Suprapubic skin (tissue), 4 donors: ENCODE results near the gene TMEM145. TPM values are rescaled to one million over a fixed set of nuclear protein-coding genes. Genes with fewer than 3 reads are reported as not detected.

ENCODE experiments used
- DNase-seq, 2 donors: peaks; one replicate each; pipeline ENCODE4 v3.0.0-alpha.2; 2019; ENCODE audit warnings: low spot score in 2 of 2
- H3K27ac ChIP-seq: fragments of 200-600 bp; sonication (generic); one replicate; pipeline ENCODE4 v1.5.1; 2019
- H3K27me3 ChIP-seq: fragments of 200-600 bp; sonication (generic); one replicate; pipeline ENCODE4 v1.5.1; 2019
- H3K36me3 ChIP-seq: fragments of 200-600 bp; sonication (generic); one replicate; pipeline ENCODE4 v1.5.1; 2019
- H3K4me1 ChIP-seq: fragments of 200-600 bp; sonication (generic); one replicate; pipeline ENCODE4 v1.5.1; 2019
- H3K4me3 ChIP-seq: fragments of 200-600 bp; sonication (generic); one replicate; pipeline ENCODE4 v1.5.1; 2019; ENCODE audit warnings: mild to moderate bottlenecking
- H3K9me3 ChIP-seq: fragments of 200-600 bp; sonication (generic); one replicate; pipeline ENCODE4 v1.5.1; 2019
- EP300 ChIP-seq: sonication (generic); formaldehyde crosslinking; IDR thresholded peaks from one replicate; pipeline ENCODE4 v1.6.1; 2017; ENCODE audit warnings: antibody characterized with exemption
- POLR2A ChIP-seq, 2 donors: fragments of 450-650 bp; IDR thresholded peaks; one replicate each; pipeline ENCODE4 v1.6.1; 2017; ENCODE audit warnings: antibody characterized with exemption in 2 of 2, mild to moderate bottlenecking in 2 of 2, moderate library complexity in 2 of 2
- POLR2AphosphoS5 ChIP-seq, 3 donors: sonication (generic); formaldehyde crosslinking; IDR thresholded peaks; one replicate each; pipeline ENCODE4 v1.6.1; 2017; ENCODE audit warnings: antibody characterized with exemption in 3 of 3
- WGBS: methylation state at CpG from one replicate; pipeline ENCODE4 v1.1.5; 2018; 5-methylcytosine and 5-hydroxymethylcytosine counted together
- total RNA-seq, 4 donors: library from RNA; depleted of rRNA; stranded (reverse); fragments of >200 nt; gene quantifications; one replicate each; pipeline ENCODE4 v1.1.0, GENCODE V29; 2016
- TF ChIP-seq, protein P1 (sequence below), 2 donors: fragments of 200-600 bp in 1 of 2; fragments of 450-650 bp in 1 of 2; sonication (generic) in 1 of 2; IDR thresholded peaks; one replicate each; pipeline ENCODE4 v1.5.1; 2016 to 2019; ENCODE audit warnings: antibody characterized with exemption in 2 of 2, mild to moderate bottlenecking in 1 of 2, moderate library complexity in 1 of 2

The TMEM145 gene
- total RNA-seq, 4 donors from 2014 or later: 4.2 TPM; not detected in 3

DNA sequence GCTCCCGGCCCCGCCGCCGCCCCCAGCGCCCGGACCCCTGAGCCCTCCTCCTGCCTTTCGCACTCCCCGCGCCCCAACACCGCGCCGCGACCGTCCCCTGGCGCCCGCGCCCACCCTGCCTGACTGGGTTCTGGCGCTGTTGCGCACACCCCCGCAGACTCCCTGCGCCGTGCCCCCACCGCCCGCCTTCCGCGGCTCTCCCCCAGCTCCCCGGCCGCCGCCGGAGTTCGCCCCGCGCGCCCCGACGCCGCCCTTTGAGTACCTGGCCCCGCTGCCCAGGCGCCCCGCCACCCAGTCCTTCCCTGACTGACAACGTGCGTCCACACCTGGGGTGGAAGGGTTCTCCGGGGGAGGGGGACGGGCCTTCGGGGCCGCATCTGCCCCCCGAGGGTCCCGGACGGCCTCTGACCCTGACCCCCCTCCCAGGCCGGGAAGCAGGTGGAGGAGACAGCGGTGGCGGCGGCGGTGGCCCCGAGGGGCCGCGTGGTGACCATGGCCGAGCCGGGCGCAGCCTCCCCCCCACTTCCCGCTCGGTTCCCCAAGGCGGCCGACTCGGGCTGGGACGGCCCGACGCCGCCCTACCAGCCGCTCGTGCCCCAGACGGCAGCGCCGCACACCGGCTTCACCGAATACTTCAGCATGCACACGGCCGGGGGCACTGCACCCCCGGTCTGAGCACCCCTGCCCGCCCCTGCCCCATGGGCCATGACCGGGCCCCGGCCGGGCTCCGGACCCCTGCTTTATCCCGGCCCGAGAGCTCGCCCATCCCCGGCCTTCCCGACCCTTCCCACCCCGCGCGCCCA lies 10.9 kb downstream of the TMEM145 start:
- peaks cover 36% of the 10 kb centered on the region for H3K4me1 ChIP-seq
- peak overlapping the region; percentile 92 for H3K4me3 ChIP-seq
- TF ChIP-seq, protein P1, sequence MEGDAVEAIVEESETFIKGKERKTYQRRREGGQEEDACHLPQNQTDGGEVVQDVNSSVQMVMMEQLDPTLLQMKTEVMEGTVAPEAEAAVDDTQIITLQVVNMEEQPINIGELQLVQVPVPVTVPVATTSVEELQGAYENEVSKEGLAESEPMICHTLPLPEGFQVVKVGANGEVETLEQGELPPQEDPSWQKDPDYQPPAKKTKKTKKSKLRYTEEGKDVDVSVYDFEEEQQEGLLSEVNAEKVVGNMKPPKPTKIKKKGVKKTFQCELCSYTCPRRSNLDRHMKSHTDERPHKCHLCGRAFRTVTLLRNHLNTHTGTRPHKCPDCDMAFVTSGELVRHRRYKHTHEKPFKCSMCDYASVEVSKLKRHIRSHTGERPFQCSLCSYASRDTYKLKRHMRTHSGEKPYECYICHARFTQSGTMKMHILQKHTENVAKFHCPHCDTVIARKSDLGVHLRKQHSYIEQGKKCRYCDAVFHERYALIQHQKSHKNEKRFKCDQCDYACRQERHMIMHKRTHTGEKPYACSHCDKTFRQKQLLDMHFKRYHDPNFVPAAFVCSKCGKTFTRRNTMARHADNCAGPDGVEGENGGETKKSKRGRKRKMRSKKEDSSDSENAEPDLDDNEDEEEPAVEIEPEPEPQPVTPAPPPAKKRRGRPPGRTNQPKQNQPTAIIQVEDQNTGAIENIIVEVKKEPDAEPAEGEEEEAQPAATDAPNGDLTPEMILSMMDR (IDR thresholded peaks at IDR 0.05): peak in 1 of 2 donors; percentile 11
- TF ChIP-seq POLR2A (IDR thresholded peaks at IDR 0.05) (no peak), EP300 (no peak), POLR2AphosphoS5 (IDR thresholded peaks at IDR 0.05) (no peak)
- WGBS: 15% methylated on average over 34 of the region's 92 CpGs
- H3K36me3 ChIP-seq: no peaks in the 10 kb centered on the region
- no peak overlapping the region for H3K27ac ChIP-seq
- peaks cover 28% of the 10 kb centered on the region for H3K27me3 ChIP-seq
- DNase-seq: no peak
- no peaks in the 10 kb centered on the region for H3K9me3 ChIP-seq

DNA sequence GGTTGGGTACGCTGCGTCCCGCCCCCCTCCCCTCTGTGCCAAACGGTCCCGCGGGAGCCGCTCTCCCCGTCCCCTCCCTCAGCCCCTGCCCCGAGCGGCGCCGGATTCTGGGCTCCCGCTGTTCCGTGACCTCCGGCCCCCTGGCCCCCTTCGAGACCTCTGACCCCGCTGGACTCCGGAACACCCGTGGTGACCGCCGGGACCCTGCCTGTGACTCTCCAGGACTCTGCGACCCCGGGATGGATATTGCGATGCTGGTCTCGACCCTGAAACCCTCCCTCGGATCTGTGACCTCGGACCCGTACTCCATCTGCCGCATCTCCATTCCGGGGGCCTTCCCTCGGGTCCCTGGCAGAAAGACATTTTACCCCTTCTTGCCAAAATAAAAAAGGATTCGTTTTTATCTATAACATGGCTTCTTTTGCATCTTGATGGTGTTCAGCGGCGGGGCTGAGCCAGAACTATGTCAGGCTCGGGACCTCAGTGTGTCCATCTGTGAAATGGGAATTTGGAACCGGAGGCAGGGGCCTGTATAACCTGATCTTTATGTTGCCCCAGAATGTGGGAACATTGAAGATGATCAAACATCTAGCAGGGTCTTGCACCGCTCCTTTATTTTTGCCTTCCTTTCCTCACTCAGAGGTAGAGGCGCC lies 11.7 kb downstream of the TMEM145 start:
- DNase-seq: no peak
- Histone ChIP-seq H3K4me1 (peaks cover 36% of the 10 kb centered on the region), H3K4me3 (peak overlapping the region; percentile 92), H3K9me3 (no peaks in the 10 kb centered on the region), H3K27ac (no peak overlapping the region), H3K36me3 (no peaks in the 10 kb centered on the region), H3K27me3 (peaks cover 28% of the 10 kb centered on the region)
- TF ChIP-seq POLR2A (IDR thresholded peaks at IDR 0.05) (no peak), EP300 (no peak), POLR2AphosphoS5 (IDR thresholded peaks at IDR 0.05) (no peak)
- TF ChIP-seq, protein P1 (IDR thresholded peaks at IDR 0.05): no peak
- WGBS: 4% methylated on average over 26 of the region's 38 CpGs

DNA sequence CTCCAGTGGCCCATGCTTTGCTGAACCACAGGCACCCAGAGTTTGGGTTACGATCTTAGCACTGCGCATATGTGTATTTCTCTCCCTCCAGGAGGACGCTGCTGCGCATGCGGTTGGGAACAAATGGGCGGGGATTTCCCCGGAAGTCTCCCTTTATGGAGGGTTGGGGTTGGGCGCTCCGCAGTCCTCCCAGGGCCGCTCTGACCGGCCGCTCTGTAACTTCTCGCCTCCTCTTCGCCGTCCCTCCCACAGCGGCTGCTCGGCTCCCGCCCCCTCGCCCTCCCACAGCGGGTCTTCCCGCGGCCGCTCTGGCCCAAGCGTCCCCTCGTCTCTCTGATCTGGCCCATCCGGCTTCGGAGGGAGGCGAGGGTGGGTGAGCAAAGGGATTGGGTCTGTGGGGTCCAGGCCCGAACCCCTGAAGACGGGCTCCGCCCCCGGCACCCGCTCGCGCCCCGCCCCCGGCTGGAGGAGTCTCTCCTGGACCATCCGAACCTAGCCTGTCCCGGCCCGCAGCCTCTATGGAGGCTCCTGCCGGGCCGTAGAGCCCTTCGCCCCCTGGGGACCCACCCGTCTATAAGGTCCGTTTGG lies 12.3 kb downstream of the TMEM145 start, which contains the start of gene MEGF8:
MEGF8 (plus strand) TSS at position 328 of the 588 bp plus-strand sequence. CDS start 609 bp downstream, outside the sequence.
- Histone ChIP-seq H3K9me3 (no peaks in the 10 kb centered on the region), H3K27ac (peak within 1 kb of the TSS; percentile 60), H3K4me1 (peaks cover 36% of the 10 kb centered on the region), H3K4me3 (peak within 1 kb of the TSS; percentile 92), H3K27me3 (peaks cover 28% of the 10 kb centered on the region), H3K36me3 (no peaks in the 10 kb centered on the region)
- DNase-seq: peak; percentile 97 to 99
- 0% methylated on average over 11 of the region's 45 CpGs for WGBS
- peak in 1 of 3 donors; percentile 30 for TF ChIP-seq POLR2AphosphoS5 (IDR thresholded peaks at IDR 0.05)
- no peak for TF ChIP-seq EP300
- TF ChIP-seq, protein P1 (IDR thresholded peaks at IDR 0.05): peak; percentile 70 to 89

DNA sequence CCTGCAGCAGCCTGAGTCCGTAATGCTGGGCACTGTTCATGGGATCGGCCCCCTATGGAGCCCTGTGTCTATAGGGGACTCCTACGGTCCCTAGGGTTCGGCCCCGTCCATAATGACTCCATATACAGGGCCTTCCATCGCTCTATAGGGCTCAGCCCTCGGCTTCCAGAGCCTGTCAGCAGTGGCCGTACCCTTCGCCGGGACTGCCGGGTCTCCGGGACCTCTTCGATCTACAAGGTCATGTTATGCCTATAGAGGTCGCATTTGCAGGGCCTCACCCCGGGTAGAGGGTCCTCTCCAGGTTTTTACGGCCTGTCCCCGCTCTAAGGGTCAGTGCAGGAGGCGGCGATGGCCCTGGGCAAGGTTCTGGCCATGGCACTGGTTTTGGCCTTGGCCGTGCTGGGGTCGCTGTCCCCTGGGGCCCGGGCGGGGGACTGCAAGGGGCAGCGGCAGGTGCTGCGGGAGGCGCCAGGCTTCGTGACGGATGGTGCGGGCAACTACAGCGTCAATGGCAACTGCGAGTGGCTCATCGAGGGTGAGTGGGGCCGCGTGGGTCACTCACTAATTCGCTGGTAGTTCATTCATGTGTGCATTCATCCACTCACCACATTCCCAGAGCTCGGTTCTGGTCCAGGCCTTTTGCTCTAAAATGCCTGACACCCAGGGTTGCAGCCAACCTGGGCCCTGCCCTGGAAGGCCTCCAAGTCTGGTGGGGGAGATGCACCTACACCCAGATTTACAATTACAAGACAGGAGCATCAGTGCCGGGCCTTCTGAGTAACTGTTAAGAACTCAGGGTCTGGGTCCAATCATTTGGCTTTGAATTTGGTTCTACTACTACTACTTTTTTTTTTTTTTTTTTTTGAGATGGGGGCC lies 13.0 kb downstream of the TMEM145 start:
- TF ChIP-seq POLR2A (IDR thresholded peaks at IDR 0.05): no peak
- TF ChIP-seq, protein P1 (IDR thresholded peaks at IDR 0.05): no peak
- TF ChIP-seq POLR2AphosphoS5 (IDR thresholded peaks at IDR 0.05): no peak
- no peak for TF ChIP-seq EP300
- H3K27ac ChIP-seq: peak overlapping the region; percentile 60
- H3K36me3 ChIP-seq: no peaks in the 10 kb centered on the region
- H3K27me3 ChIP-seq: peaks cover 28% of the 10 kb centered on the region
- no peaks in the 10 kb centered on the region for H3K9me3 ChIP-seq
- H3K4me3 ChIP-seq: peak overlapping the region; percentile 92
- peaks cover 36% of the 10 kb centered on the region for H3K4me1 ChIP-seq
- 7% methylated on average over 14 of the region's 37 CpGs for WGBS
- DNase-seq: no peak
